Fibroblast of skin of left quadriceps (primary cell): ENCODE results near the gene MT1A.
A peak's percentile ranks its signal among the peaks of the same experiment; 100 is the strongest.

Experiments
- DNase-seq, 2 experiments: peaks; one replicate each; pipeline ENCODE4 v3.0.0-alpha.2; 2013; ENCODE audit warnings: low read depth in 2 of 2

Gene MT1A

GRCh38 chr16:56637814-56638750 is at the start of gene MT1A:
TSS of gene MT1A (plus strand) at chr16:56638666. CDS start at chr16:56638739, 73 bp downstream.
- DNase-seq, result no peak

- no peak for DNase-seq
Measured at GRCh38 chr16:56588781-56589140, 49.7 kb upstream of the MT1A start.

DNA sequence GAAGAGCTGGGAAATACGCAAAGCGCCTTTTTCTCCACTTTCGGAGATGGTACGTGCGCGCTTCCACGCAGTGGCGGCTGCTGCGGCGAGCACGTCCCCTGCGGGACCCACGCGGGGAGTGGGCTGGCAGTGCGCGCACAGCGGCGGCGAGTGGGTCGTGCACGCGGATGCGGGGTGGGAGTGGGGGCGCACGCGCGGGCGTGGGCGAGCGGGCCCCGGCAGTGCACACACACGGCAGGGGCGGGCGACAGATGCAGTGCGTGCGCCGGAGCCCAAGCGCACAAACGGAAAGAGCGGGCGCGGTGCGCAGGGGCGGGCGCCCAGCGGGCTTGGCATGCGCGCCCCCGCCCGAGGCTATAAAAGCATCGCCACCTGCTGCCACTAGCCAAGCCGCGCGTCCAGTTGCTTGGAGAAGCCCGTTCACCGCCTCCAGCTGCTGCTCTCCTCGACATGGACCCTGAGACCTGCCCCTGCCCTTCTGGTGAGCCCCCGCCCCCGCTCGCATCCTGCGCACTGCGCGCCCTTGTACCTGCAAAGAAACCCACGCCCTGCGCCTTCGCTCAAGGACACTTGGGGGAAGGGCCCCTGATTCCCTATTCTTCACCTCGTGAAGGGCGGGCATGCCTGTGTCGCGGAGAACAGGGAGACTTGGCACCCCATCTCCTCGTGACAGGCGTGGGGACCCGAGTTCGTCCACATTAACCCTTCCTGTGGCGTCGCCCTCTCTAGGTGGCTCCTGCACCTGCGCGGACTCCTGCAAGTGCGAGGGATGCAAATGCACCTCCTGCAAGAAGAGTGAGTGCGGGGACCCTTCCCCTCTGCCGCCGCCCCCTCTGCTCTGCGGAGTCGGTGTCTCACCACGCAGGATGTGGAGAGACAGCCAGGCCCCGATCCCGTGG is 49.1 kb upstream of the MT1A start, which contains the start of gene MT3:
Gene MT3 (plus strand): TSS at position 388 of the 899 bp plus-strand sequence. CDS start 63 bp downstream, at position 451.
- DNase-seq, result no peak

GRCh38 chr16:56591377-56592060 is 46.9 kb upstream of the MT1A start:
- no peak for DNase-seq

DNA sequence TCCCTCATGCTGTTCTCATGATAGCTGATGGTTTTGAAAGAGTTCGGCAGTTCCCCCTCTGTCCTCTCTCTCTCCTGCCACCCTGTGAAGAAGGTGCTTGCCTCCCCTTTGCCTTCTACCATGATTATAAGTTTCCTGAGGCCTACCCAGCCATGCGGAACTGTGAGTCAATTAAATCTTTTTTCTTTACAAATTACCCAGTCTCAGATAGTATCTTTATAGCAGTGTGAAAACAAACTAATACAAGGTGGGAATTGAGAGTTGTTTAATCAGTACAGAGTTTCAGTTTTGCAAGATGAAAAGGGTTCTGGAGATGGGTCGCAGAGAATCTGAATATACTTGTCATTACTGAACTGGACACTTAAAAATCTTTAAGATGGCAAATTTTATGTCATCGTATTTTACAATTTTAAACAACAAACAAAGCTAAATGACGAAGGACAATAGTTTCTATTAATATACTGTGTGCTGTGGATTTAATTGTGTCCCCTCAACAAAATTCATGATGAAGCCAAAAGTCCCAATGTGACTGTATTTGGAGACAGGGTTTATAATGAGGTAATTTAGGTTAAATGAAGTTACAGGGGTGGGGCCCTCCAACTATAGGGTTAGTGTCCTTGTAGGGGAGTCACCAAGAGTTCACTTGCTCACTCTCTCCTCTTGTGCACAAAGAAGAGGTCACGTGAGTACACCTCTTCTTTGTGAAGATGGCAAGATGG is 44.7 kb upstream of the MT1A start:
- DNase-seq, result no peak

DNA sequence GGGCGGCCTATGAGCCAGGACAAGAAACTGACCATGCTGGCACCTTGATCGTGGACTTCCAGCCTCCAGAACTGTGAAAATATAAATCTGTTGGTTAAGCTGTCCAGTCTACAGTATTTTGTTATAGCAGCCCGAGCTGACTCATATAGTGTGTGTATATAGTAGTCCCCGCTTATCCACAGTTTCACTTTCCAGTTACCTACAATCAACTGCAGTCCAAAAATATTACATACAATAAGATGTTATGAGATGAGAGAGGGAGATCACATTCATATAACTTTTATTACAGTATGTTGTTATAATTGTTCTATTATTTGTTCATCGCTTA is 44.2 kb upstream of the MT1A start:
- no peak for DNase-seq

GRCh38 chr16:56600398-56600999 is 38.0 kb upstream of the MT1A start:
- DNase-seq, result no peak

- DNase-seq, result no peak
Measured at GRCh38 chr16:56601325-56601724, 37.1 kb upstream of the MT1A start.

GRCh38 chr16:56603589-56603988 is 34.9 kb upstream of the MT1A start:
- DNase-seq, result no peak

DNA sequence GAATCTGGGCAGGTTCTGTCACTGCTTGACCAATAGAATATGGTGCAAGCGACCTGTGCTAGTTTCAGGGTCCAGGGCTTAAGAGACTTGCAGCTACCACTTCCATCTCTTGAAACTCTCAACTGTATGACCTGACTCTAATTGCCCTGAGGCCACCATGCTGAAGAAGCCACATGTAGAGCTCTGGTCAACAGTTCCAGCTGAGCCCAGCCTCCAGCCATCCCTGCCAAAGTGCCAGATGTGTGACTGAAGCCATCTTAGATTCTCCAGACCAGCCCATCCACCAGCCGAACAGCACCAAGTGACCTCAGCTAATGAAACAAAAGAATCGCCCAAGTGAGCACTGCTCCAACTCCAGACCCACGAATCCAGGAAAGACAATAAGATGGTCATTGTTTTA is 33.5 kb upstream of the MT1A start:
- no peak for DNase-seq

DNA sequence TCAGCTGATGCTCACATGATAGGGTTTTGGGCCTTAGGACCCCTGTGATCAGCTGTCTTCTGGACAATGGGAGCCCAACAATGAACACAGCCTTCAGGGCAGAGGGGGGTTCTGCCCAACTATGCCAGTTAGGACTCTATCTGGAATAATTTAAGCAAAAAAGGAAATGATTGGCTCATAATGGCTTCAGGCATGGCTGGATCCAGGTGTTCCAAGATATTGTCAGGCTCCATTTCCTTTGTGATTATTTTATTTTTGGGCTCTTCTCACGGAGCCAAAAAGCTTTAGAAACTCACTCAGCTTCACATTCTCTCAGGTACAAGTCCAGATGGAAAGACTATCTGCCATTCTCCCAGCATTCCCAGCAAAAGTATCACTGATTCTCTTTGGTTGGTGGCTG is 33.0 kb upstream of the MT1A start:
- DNase-seq, result no peak

GRCh38 chr16:56606071-56606475 is 32.4 kb upstream of the MT1A start:
- DNase-seq, result no peak

- DNase-seq, result no peak
Measured at GRCh38 chr16:56606476-56607108, 31.9 kb upstream of the MT1A start.

- DNase-seq, result peak; percentile 94 to 95
Measured at GRCh38 chr16:56607109-56607618, 31.3 kb upstream of the MT1A start.

- DNase-seq, result no peak
Measured at GRCh38 chr16:56607675-56608042, 30.8 kb upstream of the MT1A start.

- peak; percentile 88 for DNase-seq
Measured at GRCh38 chr16:56608043-56608875, 30.2 kb upstream of the MT1A start, which contains the start of gene MT2A. TSS of gene MT2A (plus strand) at chr16:56608584. CDS start at chr16:56608656, 72 bp downstream.

GRCh38 chr16:56608876-56609462 is 29.5 kb upstream of the MT1A start:
- DNase-seq, result no peak

DNA sequence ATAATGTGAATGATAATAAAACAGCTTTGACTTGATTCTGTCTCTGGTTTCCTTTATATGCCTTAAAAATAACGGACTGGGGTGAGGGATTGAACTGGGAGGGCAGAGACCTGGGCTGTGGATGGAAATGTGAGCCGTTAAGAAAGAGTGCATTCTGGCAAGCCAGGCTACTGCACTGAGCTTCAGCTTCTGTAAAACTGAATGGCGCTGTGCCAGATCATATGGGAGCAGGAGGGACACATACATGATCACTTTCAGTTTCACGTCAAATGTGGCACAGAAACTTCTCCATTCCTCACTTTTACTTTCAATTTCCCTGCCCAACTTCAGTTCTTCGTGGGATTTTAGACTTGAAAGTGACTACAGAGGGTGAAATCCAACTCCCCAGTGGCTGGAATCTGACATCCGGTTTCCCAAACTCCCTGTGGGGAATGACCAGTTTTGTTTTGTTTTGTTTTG is 29.0 kb upstream of the MT1A start:
- peak in 1 of 2 experiments; percentile 61 for DNase-seq
